Measurements from ENCODE around the gene PRSS53.
A peak's percentile ranks its signal among the peaks of the same experiment; 100 is the strongest.

Gene PRSS53

DNA sequence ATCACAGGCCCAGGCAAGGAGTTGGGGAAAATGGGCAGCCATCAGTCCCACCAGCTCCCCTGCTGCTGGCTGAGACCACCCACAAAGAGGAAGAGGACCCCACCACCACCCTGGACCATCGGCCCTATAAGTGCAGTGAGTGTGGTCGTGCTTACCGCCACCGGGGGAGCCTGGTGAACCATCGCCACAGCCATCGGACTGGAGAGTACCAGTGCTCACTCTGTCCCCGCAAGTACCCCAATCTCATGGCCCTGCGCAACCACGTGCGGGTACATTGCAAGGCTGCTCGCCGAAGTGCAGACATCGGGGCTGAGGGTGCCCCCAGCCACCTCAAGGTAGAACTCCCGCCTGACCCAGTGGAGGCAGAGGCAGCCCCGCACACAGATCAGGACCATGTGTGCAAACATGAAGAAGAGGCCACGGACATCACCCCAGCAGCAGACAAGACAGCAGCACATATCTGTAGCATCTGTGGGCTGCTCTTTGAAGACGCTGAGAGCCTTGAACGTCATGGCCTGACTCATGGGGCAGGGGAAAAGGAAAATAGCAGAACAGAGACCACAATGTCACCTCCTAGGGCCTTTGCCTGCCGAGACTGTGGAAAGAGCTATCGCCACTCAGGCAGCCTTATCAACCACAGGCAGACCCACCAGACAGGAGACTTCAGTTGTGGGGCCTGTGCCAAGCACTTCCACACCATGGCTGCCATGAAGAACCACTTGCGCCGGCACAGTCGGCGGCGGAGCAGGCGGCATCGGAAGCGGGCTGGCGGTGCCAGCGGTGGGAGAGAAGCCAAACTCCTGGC is 10.9 kb downstream of the PRSS53 start:
- no peak for DNase-seq

DNA sequence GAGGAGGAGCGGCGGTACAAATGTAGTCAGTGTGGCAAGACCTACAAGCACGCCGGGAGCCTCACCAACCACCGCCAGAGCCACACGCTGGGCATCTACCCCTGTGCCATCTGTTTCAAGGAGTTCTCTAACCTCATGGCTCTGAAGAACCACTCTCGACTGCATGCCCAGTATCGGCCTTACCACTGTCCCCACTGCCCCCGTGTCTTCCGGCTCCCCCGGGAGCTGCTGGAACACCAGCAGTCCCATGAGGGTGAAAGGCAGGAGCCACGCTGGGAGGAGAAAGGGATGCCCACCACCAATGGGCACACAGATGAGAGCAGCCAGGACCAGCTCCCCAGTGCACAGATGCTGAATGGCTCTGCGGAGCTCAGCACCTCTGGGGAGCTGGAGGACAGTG is 11.7 kb downstream of the PRSS53 start:
- no peak for DNase-seq

- no peak for DNase-seq
Measured at GRCh38 chr16:31076319-31076718, 12.4 kb downstream of the PRSS53 start.

- DNase-seq: no peak
Measured at GRCh38 chr16:31074814-31075183, 13.9 kb downstream of the PRSS53 start.

GRCh38 chr16:31073970-31074813 is 14.6 kb downstream of the PRSS53 start, which contains the start of the genes ZNF646 and ZNF668:
ZNF646 (plus strand) TSS chr16:31074422; CDS start chr16:31076325, 1,903 bp downstream.
ZNF668 (minus strand) TSS chr16:31074240; CDS start chr16:31064459, 9,781 bp downstream.
- peak; percentile 99 for DNase-seq

DNA sequence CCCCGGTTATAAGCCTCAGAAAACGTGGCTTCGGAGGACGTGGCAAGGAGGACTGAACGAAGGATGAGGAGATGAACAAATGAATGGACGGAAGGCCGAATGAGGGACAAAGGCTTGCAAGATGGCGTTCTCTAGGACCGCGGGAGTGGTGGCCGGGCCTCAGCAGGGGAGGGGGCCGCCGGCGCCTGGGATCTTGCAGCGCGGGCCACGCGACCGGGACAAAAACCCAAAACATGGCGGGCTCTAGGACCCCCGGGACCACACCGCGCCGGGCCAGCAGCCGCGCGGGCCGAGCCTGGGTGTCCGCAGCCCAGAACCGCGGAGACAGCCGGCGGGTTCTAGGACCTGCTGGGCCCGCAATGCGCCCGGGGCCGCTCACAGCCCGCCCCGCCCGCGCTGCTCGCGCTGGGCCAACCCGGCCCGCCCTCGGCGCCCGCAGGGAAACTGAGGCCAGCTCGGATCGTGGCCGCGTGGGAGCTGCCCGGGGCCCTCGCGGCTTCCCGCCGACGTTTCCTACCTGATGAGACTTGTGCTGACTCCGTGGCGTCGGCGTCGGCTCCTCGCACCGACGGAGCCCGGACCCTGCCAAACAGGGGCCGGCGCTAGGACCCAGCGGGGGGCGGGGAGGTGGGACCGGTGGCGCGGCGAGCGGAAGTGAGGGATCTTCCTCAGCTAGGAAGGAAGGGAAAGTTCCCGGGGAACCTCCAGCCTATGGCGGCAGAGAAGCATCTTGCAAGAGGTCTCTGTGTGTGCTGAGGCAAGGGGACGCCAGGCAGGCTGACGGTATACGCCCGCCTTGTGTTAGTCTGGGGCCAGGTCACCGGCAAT is 15.4 kb downstream of the PRSS53 start:
- DNase-seq: peak; percentile 90

DNA sequence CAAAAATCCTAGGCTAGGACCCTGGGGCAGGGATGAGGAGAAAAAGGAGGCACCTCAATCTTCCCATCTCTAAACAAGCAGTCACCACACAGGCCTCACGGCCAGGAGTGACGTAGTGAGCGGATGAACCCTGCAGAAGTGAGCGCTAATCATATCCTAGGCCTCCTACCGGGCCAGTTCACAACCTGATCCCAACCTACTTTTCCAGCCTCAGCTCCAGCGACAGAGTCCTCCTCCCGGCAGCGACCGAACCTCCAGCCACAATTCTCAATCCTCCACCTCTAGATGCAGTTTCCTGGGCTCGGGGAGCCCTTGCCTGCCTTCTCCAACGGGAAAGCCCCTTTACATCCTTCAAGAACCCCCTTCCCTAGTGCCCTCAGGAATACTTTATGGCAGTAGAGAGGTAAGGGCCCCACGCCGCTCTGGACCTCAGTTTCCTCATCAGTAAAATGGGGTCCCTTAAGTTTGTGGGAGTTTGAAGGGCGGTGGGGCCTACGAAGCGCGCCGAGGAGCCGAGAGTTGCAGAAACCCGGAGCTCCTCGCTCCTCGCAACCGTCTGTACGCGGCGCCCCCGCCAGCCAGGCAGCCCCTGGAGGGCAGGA is 16.1 kb downstream of the PRSS53 start:
- peak; percentile 14 for DNase-seq

- peak; percentile 89 for DNase-seq
Measured at GRCh38 chr16:31071861-31072260, 16.9 kb downstream of the PRSS53 start.

GRCh38 chr16:31067342-31067741 is 21.4 kb downstream of the PRSS53 start:
- no peak for DNase-seq

DNA sequence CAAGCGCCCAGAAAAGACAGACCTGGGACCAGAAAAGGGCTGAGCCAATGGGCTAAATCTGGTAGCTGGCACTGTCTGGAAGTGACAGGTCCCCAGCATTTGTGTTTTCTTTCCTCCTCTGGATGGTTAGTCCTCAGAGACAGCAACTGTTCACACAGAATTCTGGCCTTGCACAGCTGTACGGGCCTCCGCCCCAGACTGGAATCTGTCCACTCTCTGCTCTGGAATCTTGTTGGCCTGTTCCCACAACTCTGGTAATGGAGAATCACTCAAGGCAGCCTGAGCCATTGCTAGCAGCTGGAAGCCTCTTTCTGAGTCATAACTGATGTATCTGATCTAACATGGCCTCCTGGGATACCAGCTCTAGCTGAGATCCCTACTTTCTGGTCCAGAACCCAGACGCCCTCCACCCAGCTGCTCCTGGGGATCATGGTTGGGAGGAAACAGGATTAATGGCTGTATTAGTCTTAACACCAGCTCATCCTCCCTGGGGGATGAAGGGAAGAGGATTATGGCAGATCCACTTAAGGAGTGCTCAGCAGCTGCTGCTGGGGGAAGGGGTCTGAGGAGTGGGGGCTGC is 23.8 kb downstream of the PRSS53 start:
- peak; percentile 94 for DNase-seq

- no peak for DNase-seq
Measured at GRCh38 chr16:31063843-31064611, 24.7 kb downstream of the PRSS53 start.

- no peak for DNase-seq
Measured at GRCh38 chr16:31063495-31063842, 25.3 kb downstream of the PRSS53 start.

DNA sequence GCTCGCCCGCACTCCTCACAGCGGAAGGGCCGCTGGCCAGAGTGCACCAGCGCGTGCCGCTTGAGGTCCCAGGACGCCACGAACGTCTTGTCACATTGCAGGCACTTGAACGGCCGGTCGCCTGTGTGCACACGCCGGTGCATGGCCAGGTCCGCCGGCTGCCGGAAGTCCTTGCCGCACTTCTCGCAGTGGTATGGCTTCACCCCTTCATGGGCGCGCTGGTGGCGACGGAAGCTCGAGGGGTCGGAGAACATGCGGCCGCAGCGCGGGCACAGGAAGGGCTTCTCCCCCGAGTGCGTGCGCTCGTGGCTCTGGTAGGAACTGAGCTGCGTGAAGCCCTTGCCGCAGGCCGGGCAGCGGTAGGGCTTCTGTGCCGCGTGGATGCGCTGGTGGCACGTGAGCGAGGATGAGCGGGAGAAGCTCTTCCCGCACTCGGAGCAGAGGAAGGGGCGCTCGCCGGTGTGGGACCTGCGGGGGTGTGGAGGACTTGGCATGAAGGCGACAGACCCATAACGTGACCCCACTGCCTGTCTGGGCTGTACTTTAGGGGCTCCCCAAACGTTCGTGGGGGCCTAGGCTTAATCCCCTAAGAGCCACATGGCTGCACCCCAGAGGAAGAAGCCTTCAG is 26.8 kb downstream of the PRSS53 start:
- no peak for DNase-seq

- DNase-seq: no peak
Measured at GRCh38 chr16:31061126-31061812, 27.5 kb downstream of the PRSS53 start.

- DNase-seq: no peak
Measured at GRCh38 chr16:31055613-31056012, 33.1 kb downstream of the PRSS53 start.

GRCh38 chr16:31052114-31052513 is 36.6 kb downstream of the PRSS53 start:
- DNase-seq: peak; percentile 90

DNA sequence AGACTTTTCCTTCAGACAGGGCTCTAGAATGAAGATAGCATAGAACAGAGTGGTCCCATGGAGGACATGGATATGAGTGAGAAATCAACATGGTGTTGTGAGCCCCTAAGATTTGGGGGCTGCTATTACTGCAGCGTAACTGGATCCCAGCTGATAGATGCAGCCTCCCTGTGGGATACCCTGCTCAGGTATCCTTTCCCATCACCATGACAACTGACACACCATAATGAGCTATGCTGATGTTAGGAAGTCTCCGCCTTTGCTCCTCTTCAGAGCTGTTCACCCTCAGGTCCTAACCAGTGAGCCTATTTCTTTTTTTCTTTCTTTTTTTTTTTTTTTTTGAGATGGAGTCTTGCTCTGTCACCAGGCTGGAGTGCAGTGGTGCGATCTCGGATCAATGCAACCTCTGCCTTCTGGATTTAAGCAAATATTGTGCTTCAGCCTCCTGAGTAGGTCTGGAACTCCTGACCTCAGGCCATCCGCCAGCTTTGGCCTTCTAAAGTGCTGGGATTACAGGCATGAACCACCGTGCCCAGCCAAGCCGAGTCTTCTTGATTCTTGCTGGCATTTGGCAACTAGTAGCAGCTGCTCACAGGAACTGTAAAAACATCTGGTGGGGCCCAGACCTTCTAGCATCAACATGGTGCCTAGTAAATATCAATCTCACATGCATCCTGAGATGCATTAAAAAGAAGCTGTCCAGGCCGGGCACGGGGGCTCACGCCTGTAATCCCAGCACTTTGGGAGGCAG is 38.3 kb downstream of the PRSS53 start:
- no peak for DNase-seq

GRCh38 chr16:31043898-31044481 is 44.8 kb downstream of the PRSS53 start:
- DNase-seq: no peak

- DNase-seq: no peak
Measured at GRCh38 chr16:31043352-31043751, 45.4 kb downstream of the PRSS53 start.
